ENCODE measurements around the gene SPATA18.

SPATA18 gene

GRCh38 chr4:52107336-52107735 is 56.2 kb downstream of the SPATA18 start:
- TF ChIP-seq CTCF (IDR thresholded peaks at IDR 0.05; ENCODE audit: poor library complexity, severe bottlenecking) = no peak
- no peaks in the 10 kb centered on the region for H3K9me3 ChIP-seq (ENCODE audit: severe bottlenecking)
- no peak overlapping the region for H3K4me3 ChIP-seq (ENCODE audit: severe bottlenecking)
- no peak for ATAC-seq (ENCODE audit: low read depth)
- no peak overlapping the region for H3K27ac ChIP-seq (ENCODE audit: poor library complexity, severe bottlenecking)
- H3K36me3 ChIP-seq (ENCODE audit: low read depth) = no peaks in the 10 kb centered on the region
- H3K4me1 ChIP-seq (ENCODE audit: insufficient read depth, poor library complexity, severe bottlenecking) = peaks cover 6% of the 10 kb centered on the region
- H3K27me3 ChIP-seq (ENCODE audit: insufficient read depth, poor library complexity, severe bottlenecking) = no peaks in the 10 kb centered on the region
- no peak for DNase-seq (ENCODE audit: low spot score)

GRCh38 chr4:52107745-52108144 is 56.6 kb downstream of the SPATA18 start:
- H3K4me3 ChIP-seq (ENCODE audit: severe bottlenecking) = no peak overlapping the region
- H3K4me1 ChIP-seq (ENCODE audit: insufficient read depth, poor library complexity, severe bottlenecking) = peaks cover 5% of the 10 kb centered on the region
- no peak for TF ChIP-seq CTCF (IDR thresholded peaks at IDR 0.05; ENCODE audit: poor library complexity, severe bottlenecking)
- no peaks in the 10 kb centered on the region for H3K9me3 ChIP-seq (ENCODE audit: severe bottlenecking)
- DNase-seq (ENCODE audit: low spot score) (no peak), ATAC-seq (ENCODE audit: low read depth) (no peak)
- H3K27ac ChIP-seq (ENCODE audit: poor library complexity, severe bottlenecking) = no peak overlapping the region
- no peaks in the 10 kb centered on the region for H3K27me3 ChIP-seq (ENCODE audit: insufficient read depth, poor library complexity, severe bottlenecking)
- H3K36me3 ChIP-seq (ENCODE audit: low read depth) = no peaks in the 10 kb centered on the region

- Histone ChIP-seq H3K27ac (ENCODE audit: poor library complexity, severe bottlenecking) (no peak overlapping the region), H3K36me3 (ENCODE audit: low read depth) (no peaks in the 10 kb centered on the region), H3K27me3 (ENCODE audit: insufficient read depth, poor library complexity, severe bottlenecking) (no peaks in the 10 kb centered on the region), H3K9me3 (ENCODE audit: severe bottlenecking) (no peaks in the 10 kb centered on the region), H3K4me1 (ENCODE audit: insufficient read depth, poor library complexity, severe bottlenecking) (no peaks in the 10 kb centered on the region), H3K4me3 (ENCODE audit: severe bottlenecking) (no peak overlapping the region)
- TF ChIP-seq CTCF (IDR thresholded peaks at IDR 0.05; ENCODE audit: poor library complexity, severe bottlenecking) = no peak
- no peak for ATAC-seq (ENCODE audit: low read depth)
- no peak for DNase-seq (ENCODE audit: low spot score)
These were observed 59.1 kb downstream of the SPATA18 start for GRCh38 chr4:52110171-52110570.

- Histone ChIP-seq H3K4me3 (ENCODE audit: severe bottlenecking) (no peak overlapping the region), H3K27me3 (ENCODE audit: insufficient read depth, poor library complexity, severe bottlenecking) (no peaks in the 10 kb centered on the region), H3K36me3 (ENCODE audit: low read depth) (no peaks in the 10 kb centered on the region), H3K4me1 (ENCODE audit: insufficient read depth, poor library complexity, severe bottlenecking) (no peaks in the 10 kb centered on the region), H3K9me3 (ENCODE audit: severe bottlenecking) (no peaks in the 10 kb centered on the region), H3K27ac (ENCODE audit: poor library complexity, severe bottlenecking) (no peak overlapping the region)
- no peak for TF ChIP-seq CTCF (IDR thresholded peaks at IDR 0.05; ENCODE audit: poor library complexity, severe bottlenecking)
- DNase-seq (ENCODE audit: low spot score) = no peak
- no peak for ATAC-seq (ENCODE audit: low read depth)
These were observed 60.9 kb downstream of the SPATA18 start for GRCh38 chr4:52111995-52112394.

GRCh38 chr4:52112411-52112810 is 61.3 kb downstream of the SPATA18 start:
- no peaks in the 10 kb centered on the region for H3K27me3 ChIP-seq (ENCODE audit: insufficient read depth, poor library complexity, severe bottlenecking)

More at GRCh38 chr4:52112411-52112810, 61.3 kb downstream of the SPATA18 start:
- no peak for DNase-seq (ENCODE audit: low spot score)
- Histone ChIP-seq H3K4me3 (ENCODE audit: severe bottlenecking) (no peak overlapping the region), H3K9me3 (ENCODE audit: severe bottlenecking) (no peaks in the 10 kb centered on the region), H3K27ac (ENCODE audit: poor library complexity, severe bottlenecking) (no peak overlapping the region), H3K4me1 (ENCODE audit: insufficient read depth, poor library complexity, severe bottlenecking) (no peaks in the 10 kb centered on the region), H3K36me3 (ENCODE audit: low read depth) (no peaks in the 10 kb centered on the region)
- no peak for ATAC-seq (ENCODE audit: low read depth)
- no peak for TF ChIP-seq CTCF (IDR thresholded peaks at IDR 0.05; ENCODE audit: poor library complexity, severe bottlenecking)

Data from RWPE2 (cell line).